HepG2 (cell line): ENCODE measurements around the gene ELF2. TPM values are rescaled to one million over a fixed set of nuclear protein-coding genes. Genes with fewer than 3 reads are reported as not detected.

Source experiments
- ATAC-seq: fragments of 200-7000 bp; cut with Tn5 transposase; 3 replicates; pipeline ENCODE4 v1.9.1; 2020; ENCODE audit warnings: mild to moderate bottlenecking, moderate library complexity
- BruUV-seq: library from RNA; stranded (reverse); fragments of 400-500 nt; replicated peaks from 2 replicates; lab custom pipeline; 2021; lab: Mats Ljungman, UMichigan
- CTCF ChIA-PET: fragments of 300-600 bp; formaldehyde crosslinking; extraction: SDS; loops from one replicate; lab custom pipeline; 2021; ENCODE audit warnings: low total read pairs, inconsistent platforms, low intra/inter-chr PET ratio; lab: Yijun Ruan, JAX
- POLR2A ChIA-PET: fragments of 350-600 bp; sonication (Branson Sonifier 250); formaldehyde crosslinking; loops from one replicate; lab custom pipeline; 2020; ENCODE audit warnings: antibody characterized with exemption, inconsistent platforms; lab: Yijun Ruan, JAX
- DNase-seq: peaks from one replicate; pipeline ENCODE4 v3.0.0-alpha.2; 2015; ENCODE audit warnings: low spot score
- FAIRE-seq: peaks from 3 replicates; lab custom pipeline; 2011; peaks lifted over from hg19 to GRCh38; lab: Jason Lieb, UNC
- H2AFZ ChIP-seq: one replicate; pipeline ENCODE4 v1.6.1; 2011; ENCODE audit warnings: low read length, inconsistent platforms
- H3K27ac ChIP-seq: fragments of 300-600 bp; 3 replicates; pipeline ENCODE4 v1.8.0; 2011; ENCODE audit warnings: mixed run types, mild to moderate bottlenecking, mixed read lengths, low read length, inconsistent platforms; ENCODE audit not compliant: insufficient read depth; ENCODE audit errors: extremely low read length
- H3K27me3 ChIP-seq, 2 experiments: fragments of 200-600 bp in 1 of 2; 2 replicates in 1 of 2; 3 replicates in 1 of 2; pipeline versions ENCODE4 v1.6.0 to v1.8.0; 2011; ENCODE audit warnings: low read length in 2 of 2, mild to moderate bottlenecking in 2 of 2, moderate library complexity in 2 of 2, inconsistent platforms in 1 of 2; ENCODE audit not compliant: insufficient read depth in 2 of 2, control insufficient read depth in 1 of 2
- H3K36me3 ChIP-seq, 2 experiments: fragments of 200-600 bp in 1 of 2; replicated peaks in 1 of 2; 2 replicates in 1 of 2; 3 replicates in 1 of 2; pipeline versions ENCODE4 v1.5.1 to v1.8.0; 2011; ENCODE audit warnings: low read length in 2 of 2, inconsistent platforms in 1 of 2; ENCODE audit not compliant: insufficient read depth in 2 of 2, control insufficient read depth in 1 of 2
- H3K4me1 ChIP-seq: 2 replicates; pipeline ENCODE4 v1.5.1; 2012; ENCODE audit warnings: low read length, inconsistent platforms; ENCODE audit not compliant: insufficient read depth
- H3K4me2 ChIP-seq: 2 replicates; pipeline ENCODE4 v1.6.0; 2011; ENCODE audit warnings: low read depth, low read length, inconsistent platforms
- H3K4me3 ChIP-seq, 3 experiments: fragments of 200-600 bp in 1 of 3; sonication (generic), shearing (Covaris generic) in 1 of 3; replicated peaks in 1 of 3; 2 replicates each; pipeline ENCODE4 v1.5.1; 2011 to 2016; ENCODE audit warnings: low read length in 3 of 3, inconsistent platforms in 2 of 3, low read depth in 2 of 3, mild to moderate bottlenecking in 2 of 3, control low read depth in 1 of 3, mixed read lengths in 1 of 3; ENCODE audit not compliant: insufficient read depth in 1 of 3
- H3K79me2 ChIP-seq: one replicate; pipeline ENCODE4 v1.6.1; 2011; ENCODE audit warnings: low read length, inconsistent platforms; ENCODE audit not compliant: insufficient read depth
- H3K9ac ChIP-seq: 2 replicates; pipeline ENCODE4 v1.6.0; 2011; ENCODE audit warnings: mild to moderate bottlenecking, low read depth, low read length, inconsistent platforms; ENCODE audit not compliant: insufficient read depth
- H3K9me3 ChIP-seq: 2 replicates; pipeline ENCODE4 v1.5.1; 2012; ENCODE audit warnings: mild to moderate bottlenecking, low read length
- H4K20me1 ChIP-seq: 2 replicates; pipeline ENCODE4 v1.6.0; 2011; ENCODE audit warnings: inconsistent platforms, mild to moderate bottlenecking, low read length, moderate library complexity; ENCODE audit not compliant: insufficient read depth
- CCDC6 ChIP-seq: sonication (generic); formaldehyde crosslinking; IDR thresholded peaks from 2 replicates; pipeline ENCODE4 v1.8.1; 2022; ENCODE audit warnings: mild to moderate bottlenecking, missing genetic modification reagents, moderate library complexity
- HNF1B ChIP-seq: sonication (generic); formaldehyde crosslinking; IDR thresholded peaks from 2 replicates; pipeline ENCODE4 v1.5.1; 2020; ENCODE audit warnings: mild to moderate bottlenecking, moderate library complexity, missing genetic modification reagents
- KMT2A ChIP-seq: sonication (generic); formaldehyde crosslinking; IDR thresholded peaks from 2 replicates; pipeline ENCODE4 v1.4.0; 2020; ENCODE audit warnings: missing genetic modification reagents
- NFYB ChIP-seq: sonication (generic); formaldehyde crosslinking; IDR thresholded peaks from 2 replicates; pipeline ENCODE4 v1.4.0; 2020; ENCODE audit warnings: missing genetic modification reagents
- PCBP2 ChIP-seq: fragments of 200-400 bp; formaldehyde crosslinking; optimal IDR thresholded peaks from 2 replicates; pipeline ENCODE3; 2018; ENCODE audit warnings: low read length, low read depth; ENCODE audit not compliant: poor library complexity, severe bottlenecking
- RBM22 ChIP-seq: fragments of 200-400 bp; formaldehyde crosslinking; optimal IDR thresholded peaks from 2 replicates; pipeline ENCODE3; 2017; ENCODE audit warnings: mild to moderate bottlenecking, low read length, moderate library complexity
- SIX1 ChIP-seq: sonication (generic); formaldehyde crosslinking; IDR thresholded peaks from 2 replicates; pipeline ENCODE4 v1.4.0; 2020; ENCODE audit warnings: missing genetic modification reagents, borderline replicate concordance
- SNAPC5 ChIP-seq: sonication (generic); formaldehyde crosslinking; IDR thresholded peaks from 2 replicates; pipeline ENCODE4 v1.8.1; 2023; ENCODE audit warnings: mild to moderate bottlenecking, missing genetic modification reagents, borderline replicate concordance
- SP5 ChIP-seq: IDR thresholded peaks from 2 replicates; pipeline ENCODE4 v1.6.1; 2016; ENCODE audit warnings: low read depth, borderline replicate concordance
- TCF12 ChIP-seq, 2 experiments: fragments of 450-650 bp in 1 of 2; sonication (generic) in 1 of 2; formaldehyde crosslinking in 1 of 2; IDR thresholded peaks; 2 replicates each; pipeline versions ENCODE4 v1.6.1 to v1.8.0; 2017 to 2022; ENCODE audit warnings: antibody characterized with exemption in 1 of 2, mild to moderate bottlenecking in 1 of 2, missing genetic modification reagents in 1 of 2, moderate library complexity in 1 of 2
- ZBTB7B ChIP-seq: sonication (generic); formaldehyde crosslinking; IDR thresholded peaks from 2 replicates; pipeline ENCODE4 v1.4.0; 2020; ENCODE audit warnings: missing genetic modification reagents
- ZNF441 ChIP-seq: sonication (generic); formaldehyde crosslinking; IDR thresholded peaks from 2 replicates; pipeline ENCODE4 v1.7.0; 2021; ENCODE audit warnings: missing genetic modification reagents, borderline replicate concordance
- ZNF446 ChIP-seq: sonication (generic); formaldehyde crosslinking; IDR thresholded peaks from 2 replicates; pipeline ENCODE4 v1.5.0; 2020; ENCODE audit warnings: mild to moderate bottlenecking, missing genetic modification reagents
- ZNF543 ChIP-seq: sonication (generic); formaldehyde crosslinking; IDR thresholded peaks from 2 replicates; pipeline ENCODE4 v1.4.0; 2020; ENCODE audit warnings: mild to moderate bottlenecking, missing genetic modification reagents
- ZNF556 ChIP-seq: sonication (generic); formaldehyde crosslinking; IDR thresholded peaks from 2 replicates; pipeline ENCODE4 v1.4.0; 2020; ENCODE audit warnings: mild to moderate bottlenecking, missing genetic modification reagents, borderline replicate concordance
- ZNF572 ChIP-seq: sonication (generic); formaldehyde crosslinking; IDR thresholded peaks from 2 replicates; pipeline ENCODE4 v1.5.1; 2020; ENCODE audit warnings: mild to moderate bottlenecking, missing genetic modification reagents
- ZNF777 ChIP-seq: sonication (generic); formaldehyde crosslinking; IDR thresholded peaks from 2 replicates; pipeline ENCODE4 v1.4.0; 2020; ENCODE audit warnings: missing genetic modification reagents
- ZNF878 ChIP-seq: sonication (generic); formaldehyde crosslinking; IDR thresholded peaks from 2 replicates; pipeline ENCODE4 v1.8.1; 2023; ENCODE audit warnings: mild to moderate bottlenecking, missing genetic modification reagents, moderate library complexity
- ZSCAN31 ChIP-seq: sonication (generic); formaldehyde crosslinking; IDR thresholded peaks from 2 replicates; pipeline ENCODE4 v1.5.0; 2020; ENCODE audit warnings: low read depth, mild to moderate bottlenecking, missing genetic modification reagents
- WGBS: methylation state at CpG from one replicate; pipeline ENCODE4 v1.1.6; 2017; ENCODE audit warnings: low lambda C conversion rate; 5-methylcytosine and 5-hydroxymethylcytosine counted together
- in situ Hi-C: cut with HindIII; loops from 2 replicates; pipeline ENCODE4 v1.10.0; 2017; ENCODE audit warnings: low pct_unique_long_range_greater_than_20kb; ENCODE audit not compliant: extremely low pct_ligation_motif_present
- intact Hi-C: fragments of 100-400 bp; cut with micrococcal nuclease; formaldehyde crosslinking; loops from one replicate; pipeline ENCODE4 v1.10.0; 2022; ENCODE audit not compliant: unreplicated experiment
- polyA plus RNA-seq, 8 experiments: library from polyadenylated mRNA; depleted of rRNA in 3 of 8; stranded (reverse) in 7 of 8; unstranded in 1 of 8; fragments of >200 nt; fragmentation: Illumina TruSeq in 4 of 8; extraction: Trizol in 4 of 8; gene quantifications; 2 replicates each; pipeline versions ENCODE4 v1.2.1 to v1.2.3, GENCODE V29; 2011 to 2016; ENCODE audit warnings: low read depth in 4 of 8, missing spikeins in 1 of 8, mixed read lengths in 1 of 8; ENCODE audit not compliant: insufficient read depth in 1 of 8
- total RNA-seq, 5 experiments: library from RNA; depleted of rRNA; stranded (reverse); fragments of >200 nt; fragmentation: Illumina TruSeq; extraction: Trizol; gene quantifications; 2 replicates each; pipeline ENCODE4 v1.2.3, GENCODE V29; 2016; ENCODE audit warnings: low read depth in 1 of 5

ELF2 gene
- total and polyA plus RNA-seq, 2 of the 13 experiments (the other 11 are each of a cell fraction or from before 2014, with no cell fraction given), result 28.6 to 35.4 TPM

DNA sequence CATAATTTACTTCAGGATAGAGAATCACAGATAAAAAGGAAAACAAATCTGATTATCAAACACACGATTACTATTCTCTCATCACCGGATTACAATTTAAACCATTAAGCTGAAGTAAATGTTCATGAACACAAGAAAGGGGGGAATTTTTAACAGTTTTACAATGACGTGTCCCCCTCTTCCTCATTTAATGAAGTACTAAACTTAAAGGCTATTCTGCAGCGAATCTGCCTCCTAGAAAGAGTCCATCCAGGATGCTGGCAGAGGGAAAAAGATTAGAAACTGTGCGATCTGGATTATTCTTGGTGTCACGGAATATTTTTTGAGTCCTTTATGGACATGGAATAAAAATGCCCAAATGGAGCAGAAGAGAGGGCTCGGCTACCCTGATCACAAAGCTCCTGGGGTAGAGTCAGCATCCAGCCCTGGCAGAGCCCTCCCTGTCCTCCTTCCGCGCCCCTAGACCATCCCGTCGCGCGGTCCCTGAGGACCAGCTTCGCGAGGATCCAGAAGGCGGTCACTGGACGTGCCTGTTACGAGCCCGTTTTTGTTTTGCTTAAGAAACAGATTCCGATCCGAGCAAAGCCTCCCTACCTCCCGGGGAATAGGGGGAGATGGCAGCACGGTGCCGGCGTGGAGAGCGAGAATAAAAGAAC, 1.2 kb downstream of the ELF2 start:
- H3K4me1 ChIP-seq, result peaks cover 51% of the 10 kb centered on the region
- DNase-seq (no peak), FAIRE-seq (no peak), ATAC-seq (peak; percentile 8)
- POLR2A ChIA-PET, result interaction anchor here (0.8 to 3.8 kb wide), 8 partner anchors 8 to 161 kb away, joined by 3 to 37 read pairs (median 10); partner anchors contain the start of genes NAA15, NDUFC1 and NOCT
- no TSS peak for BruUV-seq
- intact Hi-C loops, result loop anchor here (2.0 to 5.0 kb wide), 4 partner anchors 52 to 145 kb away; partner anchors contain the start of gene NAA15
- TF ChIP-seq ZBTB7B (peak; percentile 6; the same call in 1 of the 2 replicates), PCBP2 (no peak), SIX1 (CRISPR knock-in tag) (no peak), ZNF878 (CRISPR knock-in tag) (0 out of 2 replicates have a peak, but pooled peaks have one; percentile 22), ZSCAN31 (CRISPR knock-in tag) (0 out of 2 replicates have a peak, but pooled peaks have one; percentile 76), SNAPC5 (CRISPR knock-in tag) (0 out of 2 replicates have a peak, but pooled peaks have one; percentile 51), ZNF543 (CRISPR knock-in tag) (0 out of 2 replicates have a peak, but pooled peaks have one; percentile 16), CCDC6 (CRISPR knock-in tag) (peak; percentile 25; the same call in 1 of the 2 replicates), ZNF441 (CRISPR knock-in tag) (no peak), HNF1B (CRISPR knock-in tag) (0 out of 2 replicates have a peak, but pooled peaks have one; percentile 14), ZNF556 (0 out of 2 replicates have a peak, but pooled peaks have one; percentile 6), SP5 (CRISPR knock-in tag) (no peak), ZNF446 (CRISPR knock-in tag) (no peak), ZNF572 (CRISPR knock-in tag) (0 out of 2 replicates have a peak, but pooled peaks have one; percentile 42), RBM22 (no peak), KMT2A (CRISPR knock-in tag) (no peak), ZNF777 (peak; percentile 67; the same call in 1 of the 2 replicates), TCF12 (IDR thresholded peaks at IDR 0.05) (no peak), TCF12 (CRISPR knock-in tag; IDR thresholded peaks at IDR 0.05) (no peak), NFYB (CRISPR knock-in tag) (peak; percentile 6; the same call in 1 of the 2 replicates)
- 2% methylated on average over 19 of the region's 26 CpGs for WGBS
- H3K27me3 ChIP-seq, result no peaks in the 10 kb centered on the region
- peaks cover 37% of the 10 kb centered on the region; the same call in 1 of the 2 replicates for H4K20me1 ChIP-seq
- H3K9ac ChIP-seq, result peak overlapping the region; percentile 97
- no peak overlapping the region for H2AFZ ChIP-seq
- H3K9me3 ChIP-seq, result no peaks in the 10 kb centered on the region
- peak overlapping the region; percentile 87 for H3K4me2 ChIP-seq
- H3K27ac ChIP-seq, result peak overlapping the region; percentile 97
- no peaks in the 10 kb centered on the region for H3K36me3 ChIP-seq
- H3K79me2 ChIP-seq, result peaks cover 46% of the 10 kb centered on the region
- H3K4me3 ChIP-seq, result peak overlapping the region; percentile 61 to 97 (median 97)
- in situ Hi-C loops, result no loop called here
- CTCF ChIA-PET, result no interaction called here
